GOT3 (cell line): ENCODE results near the gene TMEM123.

Source experiments
- DNase-seq: peaks from one replicate; lab custom pipeline; 2025; ENCODE audit warnings: mixed read lengths; lab: John Stamatoyannopoulos, UW

TMEM123 gene

DNA sequence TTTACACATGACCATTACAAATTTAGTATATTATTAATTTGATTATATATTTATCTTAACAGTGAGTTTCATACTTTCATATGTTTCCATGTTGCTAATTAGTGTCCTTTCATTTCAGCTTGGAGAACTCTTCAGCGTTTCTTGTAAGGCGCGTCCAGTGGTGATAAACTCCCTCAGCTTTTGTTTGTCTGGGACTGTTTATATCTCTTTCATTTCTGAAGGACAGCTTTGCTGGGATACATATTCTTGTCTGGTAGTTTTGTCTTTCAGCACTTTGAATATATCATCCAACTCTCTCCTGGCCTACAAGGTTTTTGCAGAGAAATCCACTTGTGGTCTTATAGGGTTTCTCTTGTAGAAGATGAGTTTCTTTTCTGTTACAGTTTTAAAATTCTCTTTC lies 93.2 kb downstream of the TMEM123 start:
- no peak for DNase-seq

DNA sequence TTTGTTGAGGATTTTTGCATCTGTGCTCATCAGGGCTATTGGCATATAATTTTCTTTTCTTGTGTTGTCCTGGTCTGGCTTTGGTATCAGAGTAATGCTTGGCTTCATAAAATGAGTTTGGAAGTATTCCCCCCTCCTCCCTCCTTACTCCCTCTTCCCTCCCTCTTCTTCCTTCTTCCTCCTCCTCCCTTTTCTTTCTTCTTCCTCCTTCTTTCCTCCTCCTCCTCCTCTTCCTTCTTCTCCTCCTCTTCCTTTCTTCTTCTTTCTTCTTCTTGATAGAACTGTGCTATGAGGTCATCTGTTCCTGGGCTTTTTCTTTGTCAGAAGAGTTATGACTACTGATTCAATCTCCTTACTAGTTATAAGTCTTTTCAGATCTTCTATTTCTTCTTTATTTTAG lies 95.4 kb downstream of the TMEM123 start:
- DNase-seq = no peak

DNA sequence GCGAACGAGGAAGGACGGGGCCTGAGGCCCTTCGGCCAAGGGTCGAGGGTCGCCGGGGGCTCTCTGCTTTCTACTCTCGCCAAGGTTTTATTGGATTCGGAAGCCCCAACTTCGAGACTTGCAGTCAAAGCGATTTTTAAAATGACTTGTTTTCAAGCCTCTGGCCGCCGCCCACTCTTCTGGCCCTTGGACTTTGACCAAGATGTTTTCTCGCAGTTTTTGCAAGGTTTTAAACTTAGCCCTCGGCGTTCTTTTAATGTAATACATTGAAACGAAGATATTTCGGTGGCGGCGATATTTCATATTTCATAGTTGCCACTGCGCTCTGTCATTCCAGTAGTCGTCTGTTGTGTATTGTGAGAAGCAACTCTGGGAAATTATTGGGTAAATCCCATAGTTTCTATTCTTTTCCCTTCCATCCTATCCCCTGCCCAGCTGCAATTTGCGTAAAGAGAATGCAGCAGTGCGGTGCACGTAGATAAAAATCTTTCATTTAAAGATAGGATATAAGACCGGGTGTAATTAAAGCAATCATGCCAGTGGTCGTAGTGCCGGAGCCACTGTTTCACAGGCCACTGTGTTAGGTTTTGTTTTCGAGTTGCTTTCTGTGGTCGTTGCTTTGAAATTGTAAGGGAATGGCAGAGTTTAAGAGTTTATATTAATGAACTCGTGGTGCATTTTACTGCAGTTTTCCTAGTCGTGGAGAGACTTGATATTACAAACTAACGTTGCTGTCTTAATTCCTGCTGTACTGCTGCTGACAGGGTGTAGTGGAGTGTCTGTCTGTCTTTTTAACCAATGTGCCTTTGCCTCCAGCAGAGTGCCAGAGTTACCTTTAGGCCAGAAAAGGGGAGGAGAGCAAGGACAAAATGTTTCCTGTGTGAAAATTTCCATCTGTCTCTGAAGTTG lies 104.8 kb downstream of the TMEM123 start:
- no peak for DNase-seq

DNA sequence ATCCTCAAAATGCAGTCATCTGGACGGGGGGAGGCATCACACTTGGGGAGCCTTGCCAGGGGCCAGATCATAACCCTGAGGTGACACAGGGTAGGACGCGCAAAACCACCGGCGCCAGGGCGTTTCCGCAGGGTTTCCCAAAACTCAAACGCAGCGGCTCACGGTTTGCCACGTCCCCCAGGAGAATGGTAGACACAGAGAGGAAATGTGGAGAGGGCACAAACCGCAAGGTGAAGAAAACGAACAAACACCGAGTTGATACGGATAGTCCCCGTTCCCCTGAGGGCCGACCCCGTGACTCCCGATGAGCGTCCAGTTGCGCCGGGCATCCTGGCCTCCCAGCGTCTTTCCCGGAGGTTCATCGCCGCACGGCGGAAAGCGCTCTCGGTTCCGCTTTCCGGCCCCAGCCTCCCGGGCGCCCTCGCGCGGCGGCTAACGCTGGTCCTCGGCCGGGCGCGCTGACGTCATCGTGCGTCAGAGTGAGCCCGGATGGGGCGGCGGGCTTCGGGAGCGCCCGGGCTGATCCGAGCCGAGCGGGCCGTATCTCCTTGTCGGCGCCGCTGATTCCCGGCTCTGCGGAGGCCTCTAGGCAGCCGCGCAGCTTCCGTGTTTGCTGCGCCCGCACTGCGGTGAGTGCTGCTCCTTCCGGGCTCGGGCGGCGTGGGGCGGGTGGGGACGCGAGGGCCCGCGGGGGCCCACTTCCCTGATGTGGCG lies 105.7 kb downstream of the TMEM123 start, which contains the start of gene BIRC2:
Gene BIRC2 (plus strand): TSS at position 467 of the 714 bp plus-strand sequence. CDS start 2,641 bp downstream, outside the sequence.
- peak; percentile 46 for DNase-seq

DNA sequence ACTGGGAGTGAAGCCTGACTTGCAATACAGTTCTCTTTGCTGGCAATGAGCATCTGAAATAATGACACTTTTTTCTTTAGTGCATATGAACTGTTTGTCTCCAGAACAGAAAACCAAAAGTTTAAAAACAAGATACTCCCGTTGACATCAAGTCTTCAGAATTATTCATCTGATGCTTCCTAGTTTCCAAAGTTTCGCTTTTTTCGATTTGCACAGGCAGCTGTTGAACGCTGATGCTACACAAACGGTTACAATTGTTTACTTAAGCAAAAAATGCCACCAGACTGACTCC lies 106.2 kb downstream of the TMEM123 start:
- DNase-seq = no peak
